ENCODE measurements around the gene POLA1.
A peak's percentile ranks its signal among the peaks of the same experiment; 100 is the strongest.
"Not testable (repeated sequence)": the region's sequence is repeated elsewhere in the genome, so short reads cannot be mapped to it uniquely, and the experiment has no call there.

POLA1 gene

GRCh38 chrX:24693453-24694202 is at the start of gene POLA1:
TSS of gene POLA1 (plus strand) at chrX:24693918. CDS start at chrX:24693962, 44 bp downstream.
- peak within 1 kb of the TSS; percentile 88 for H3K4me3 ChIP-seq (ENCODE audit: control insufficient read depth, low read depth, low read length)
- DNase-seq (ENCODE audit: low read depth), result peak; percentile 82
- TF ChIP-seq CTCF (IDR thresholded peaks at IDR 0.05; ENCODE audit: control insufficient read depth, insufficient read depth, low read depth, low read length, missing control alignments), result peak; percentile 11

GRCh38 chrX:24646006-24646405 is 47.7 kb upstream of the POLA1 start:
- DNase-seq (ENCODE audit: low read depth), result no peak
- no peak overlapping the region for H3K4me3 ChIP-seq (ENCODE audit: control insufficient read depth, low read depth, low read length)
- TF ChIP-seq CTCF (IDR thresholded peaks at IDR 0.05; ENCODE audit: control insufficient read depth, insufficient read depth, low read depth, low read length, missing control alignments), result no peak

GRCh38 chrX:24646745-24647182 is 47.0 kb upstream of the POLA1 start:
- no peak overlapping the region for H3K4me3 ChIP-seq (ENCODE audit: control insufficient read depth, low read depth, low read length)
- no peak for TF ChIP-seq CTCF (IDR thresholded peaks at IDR 0.05; ENCODE audit: control insufficient read depth, insufficient read depth, low read depth, low read length, missing control alignments)
- no peak for DNase-seq (ENCODE audit: low read depth)

GRCh38 chrX:24647257-24648058 is 46.3 kb upstream of the POLA1 start, which contains the start of gene PCYT1B:
TSS of gene PCYT1B (minus strand) at chrX:24647347. CDS start at chrX:24647105, 242 bp downstream.
- no peak within 1 kb of the TSS for H3K4me3 ChIP-seq (ENCODE audit: control insufficient read depth, low read depth, low read length)
- no peak for DNase-seq (ENCODE audit: low read depth)
- no peak for TF ChIP-seq CTCF (IDR thresholded peaks at IDR 0.05; ENCODE audit: control insufficient read depth, insufficient read depth, low read depth, low read length, missing control alignments)

GRCh38 chrX:24648495-24648894 is 45.2 kb upstream of the POLA1 start:
- TF ChIP-seq CTCF (IDR thresholded peaks at IDR 0.05; ENCODE audit: control insufficient read depth, insufficient read depth, low read depth, low read length, missing control alignments), result no peak
- no peak overlapping the region for H3K4me3 ChIP-seq (ENCODE audit: control insufficient read depth, low read depth, low read length)
- DNase-seq (ENCODE audit: low read depth), result no peak

GRCh38 chrX:24651783-24652182 is 41.9 kb upstream of the POLA1 start:
- no peak for DNase-seq (ENCODE audit: low read depth)
- TF ChIP-seq CTCF (IDR thresholded peaks at IDR 0.05; ENCODE audit: control insufficient read depth, insufficient read depth, low read depth, low read length, missing control alignments), result no peak
- no peak overlapping the region for H3K4me3 ChIP-seq (ENCODE audit: control insufficient read depth, low read depth, low read length)

GRCh38 chrX:24655679-24656078 is 38.0 kb upstream of the POLA1 start:
- not testable (repeated sequence) for DNase-seq (ENCODE audit: low read depth); H3K4me3 ChIP-seq (ENCODE audit: control insufficient read depth, low read depth, low read length)
